ENCODE results near the gene EPB41L1. TPM values are rescaled to one million over a fixed set of nuclear protein-coding genes. Genes with fewer than 3 reads are reported as not detected.

Gene EPB41L1
- polyA plus RNA-seq, 1 donor from 2014 or later, result 38.2 TPM

GRCh38 chr20:36148439-36148838, 6.1 kb upstream of the EPB41L1 start:
- H3K9me3 ChIP-seq (ENCODE audit: low read length), result no peaks in the 10 kb centered on the region
- no peaks in the 10 kb centered on the region for H4K20me1 ChIP-seq (ENCODE audit: insufficient read depth)
- no peaks in the 10 kb centered on the region for H3K9me2 ChIP-seq (ENCODE audit: insufficient read depth, low read length)
- no peak for TF ChIP-seq SMC3 (conservative IDR thresholded peaks at IDR 0.05; ENCODE audit: poor library complexity)
- no peak for TF ChIP-seq MXI1 (conservative IDR thresholded peaks at IDR 0.05; ENCODE audit: poor library complexity, severe bottlenecking)
- TF ChIP-seq TAF1 (IDR thresholded peaks at IDR 0.05; ENCODE audit: low read depth), result no peak
- TF ChIP-seq CTCF (IDR thresholded peaks at IDR 0.05; ENCODE audit: poor library complexity, severe bottlenecking), result no peak
- no peak for TF ChIP-seq RAD21 (conservative IDR thresholded peaks at IDR 0.05)
- TF ChIP-seq EP300 (conservative IDR thresholded peaks at IDR 0.05; ENCODE audit: poor library complexity, severe bottlenecking), result no peak
- TF ChIP-seq EZH2 (IDR thresholded peaks at IDR 0.05; ENCODE audit: borderline replicate concordance, insufficient read depth, low read length, poor library complexity, severe bottlenecking), result no peak
- TF ChIP-seq POLR2AphosphoS5 (IDR thresholded peaks at IDR 0.05), result no peak
- TF ChIP-seq REST (IDR thresholded peaks at IDR 0.05; ENCODE audit: borderline replicate concordance), result no peak
- H3K4me2 ChIP-seq (ENCODE audit: low read length), result no peak overlapping the region
- H3K27me3 ChIP-seq (ENCODE audit: insufficient read depth, low read depth, low read length), result no peaks in the 10 kb centered on the region
- no peak overlapping the region for H3K4me3 ChIP-seq (ENCODE audit: low read length)
- H3F3A ChIP-seq (ENCODE audit: insufficient read depth, low read length, poor library complexity, severe bottlenecking), result no peaks in the 10 kb centered on the region
- H3K9ac ChIP-seq (ENCODE audit: low read length), result no peak overlapping the region
- no peak overlapping the region for H2AFZ ChIP-seq (ENCODE audit: low read depth, low read length)
- no peaks in the 10 kb centered on the region for H3K36me3 ChIP-seq (ENCODE audit: insufficient read depth, low read length)
- no peaks in the 10 kb centered on the region for H3K79me2 ChIP-seq (replicated peaks; ENCODE audit: insufficient read depth, low read length)
- H3K27ac ChIP-seq (ENCODE audit: low read length), result no peak overlapping the region

GRCh38 chr20:36149012-36149411, 5.5 kb upstream of the EPB41L1 start:
- Histone ChIP-seq H3K27ac (ENCODE audit: low read length) (no peak overlapping the region), H2AFZ (ENCODE audit: low read depth, low read length) (no peak overlapping the region), H3K9me2 (ENCODE audit: insufficient read depth, low read length) (no peaks in the 10 kb centered on the region), H3K36me3 (ENCODE audit: insufficient read depth, low read length) (no peaks in the 10 kb centered on the region), H3F3A (ENCODE audit: insufficient read depth, low read length, poor library complexity, severe bottlenecking) (no peaks in the 10 kb centered on the region), H3K9ac (ENCODE audit: low read length) (no peak overlapping the region), H3K27me3 (ENCODE audit: insufficient read depth, low read depth, low read length) (no peaks in the 10 kb centered on the region), H3K4me2 (ENCODE audit: low read length) (no peak overlapping the region), H3K79me2 (replicated peaks; ENCODE audit: insufficient read depth, low read length) (no peaks in the 10 kb centered on the region), H3K4me3 (ENCODE audit: low read length) (no peak overlapping the region), H4K20me1 (ENCODE audit: insufficient read depth) (no peaks in the 10 kb centered on the region), H3K9me3 (ENCODE audit: low read length) (no peaks in the 10 kb centered on the region)
- TF ChIP-seq CTCF (IDR thresholded peaks at IDR 0.05; ENCODE audit: poor library complexity, severe bottlenecking) (no peak), EP300 (conservative IDR thresholded peaks at IDR 0.05; ENCODE audit: poor library complexity, severe bottlenecking) (no peak), EZH2 (IDR thresholded peaks at IDR 0.05; ENCODE audit: borderline replicate concordance, insufficient read depth, low read length, poor library complexity, severe bottlenecking) (no peak), POLR2AphosphoS5 (IDR thresholded peaks at IDR 0.05) (no peak), RAD21 (conservative IDR thresholded peaks at IDR 0.05) (no peak), MXI1 (conservative IDR thresholded peaks at IDR 0.05; ENCODE audit: poor library complexity, severe bottlenecking) (no peak), SMC3 (conservative IDR thresholded peaks at IDR 0.05; ENCODE audit: poor library complexity) (no peak), REST (IDR thresholded peaks at IDR 0.05; ENCODE audit: borderline replicate concordance) (no peak), TAF1 (IDR thresholded peaks at IDR 0.05; ENCODE audit: low read depth) (no peak)
